Measurements from ENCODE around the gene LRMDA. TPM values are rescaled to one million over a fixed set of nuclear protein-coding genes. Genes with fewer than 3 reads are reported as not detected.

The LRMDA gene
- total and polyA plus RNA-seq, 2 of the 8 experiments (the other 6 are each of a cell fraction or from before 2014, with no cell fraction given): 0.86 to 2.8 TPM

DNA sequence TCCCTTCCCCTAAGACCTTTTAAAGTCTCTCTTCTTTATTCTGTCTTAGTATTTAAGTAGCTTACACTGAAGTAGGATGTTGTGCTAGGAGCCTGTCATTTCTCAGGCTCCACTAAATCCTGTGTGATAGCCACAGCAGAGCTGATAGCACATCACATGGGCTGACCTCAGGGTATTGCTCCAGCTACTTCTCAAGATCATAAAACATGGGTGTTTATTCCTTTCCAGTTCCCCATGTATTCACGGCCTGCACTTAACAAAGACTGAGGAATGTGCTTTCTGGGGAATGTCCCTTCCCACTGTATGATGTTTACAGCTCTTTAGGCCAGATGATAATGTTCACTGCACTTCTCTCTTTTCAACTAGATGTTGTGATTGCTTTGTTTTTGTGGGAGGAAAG lies 1119.4 kb downstream of the LRMDA start (continued):
- no peak for TF ChIP-seq CHD2 (IDR thresholded peaks at IDR 0.05; ENCODE audit: low read length)
